ENCODE results near the gene CAPN10.

DNA sequence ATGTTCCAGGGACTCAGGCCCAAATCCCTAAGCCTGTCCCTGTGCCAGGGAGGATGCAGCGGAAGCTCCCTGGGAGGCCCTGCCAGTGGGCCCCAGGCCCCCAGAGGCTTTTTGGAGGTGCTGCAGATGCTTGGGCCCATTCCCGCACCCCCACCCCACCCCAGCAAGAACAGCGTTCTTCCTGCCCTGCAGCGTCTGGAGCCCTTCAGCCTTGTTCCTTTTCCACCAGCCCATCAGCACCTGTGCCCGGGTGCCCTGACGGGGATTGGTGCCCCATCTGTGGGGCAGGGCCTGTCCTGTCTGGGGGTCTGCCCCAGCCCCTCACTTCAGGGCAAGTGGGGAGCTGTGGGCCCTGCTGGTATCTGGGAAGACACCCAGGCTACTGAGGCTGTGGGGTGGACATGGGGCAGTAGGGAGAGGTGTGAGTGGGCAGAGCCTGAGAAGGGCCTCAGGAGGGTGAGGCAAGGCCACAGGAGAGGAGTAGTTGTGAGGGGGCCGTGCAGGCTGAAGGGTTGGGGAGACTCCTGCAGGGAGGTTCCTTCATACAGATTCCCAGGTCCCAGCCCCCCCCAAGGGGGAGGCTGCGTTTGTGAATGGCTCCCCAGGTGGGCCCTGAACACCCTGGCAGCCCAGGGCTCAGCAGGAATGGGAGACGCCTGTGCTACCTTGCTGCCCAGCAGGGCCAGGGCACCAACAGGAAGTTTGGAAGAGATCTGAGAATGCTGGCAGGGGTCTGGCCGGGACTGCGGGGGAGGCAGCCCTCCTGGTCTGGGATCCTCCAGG, 15.8 kb upstream of the CAPN10 start:
- TF ChIP-seq CTCF (IDR thresholded peaks at IDR 0.05; ENCODE audit: extremely low read depth in 1 of 2, insufficient read depth in 1 of 2, low read depth in 1 of 2, low read length in 2 of 2): no peak
- no peak for TF ChIP-seq POLR2A (IDR thresholded peaks at IDR 0.05; ENCODE audit: low read depth, low read length)
- no peak for TF ChIP-seq MAX (IDR thresholded peaks at IDR 0.05; ENCODE audit: insufficient read depth, insufficient read length)
- TF ChIP-seq JUN (IDR thresholded peaks at IDR 0.05; ENCODE audit: borderline replicate concordance, insufficient read depth, insufficient read length, low read depth): no peak
- TF ChIP-seq EZH2 (IDR thresholded peaks at IDR 0.05; ENCODE audit: borderline replicate concordance, low read depth, low read length, severe bottlenecking): no peak
- TF ChIP-seq POLR2AphosphoS5 (IDR thresholded peaks at IDR 0.05; ENCODE audit: insufficient read depth, low read depth, low read length): no peak

All from endothelial cell of umbilical vein (primary cell).